ENCODE results near the gene ATP6V0D1. TPM values are rescaled to one million over a fixed set of nuclear protein-coding genes. Genes with fewer than 3 reads are reported as not detected.
A peak's percentile ranks its signal among the peaks of the same experiment; 100 is the strongest.

The ATP6V0D1 gene
- total and polyA plus RNA-seq, 11 donors: 18.6 to 141 (median 68.5) TPM

DNA sequence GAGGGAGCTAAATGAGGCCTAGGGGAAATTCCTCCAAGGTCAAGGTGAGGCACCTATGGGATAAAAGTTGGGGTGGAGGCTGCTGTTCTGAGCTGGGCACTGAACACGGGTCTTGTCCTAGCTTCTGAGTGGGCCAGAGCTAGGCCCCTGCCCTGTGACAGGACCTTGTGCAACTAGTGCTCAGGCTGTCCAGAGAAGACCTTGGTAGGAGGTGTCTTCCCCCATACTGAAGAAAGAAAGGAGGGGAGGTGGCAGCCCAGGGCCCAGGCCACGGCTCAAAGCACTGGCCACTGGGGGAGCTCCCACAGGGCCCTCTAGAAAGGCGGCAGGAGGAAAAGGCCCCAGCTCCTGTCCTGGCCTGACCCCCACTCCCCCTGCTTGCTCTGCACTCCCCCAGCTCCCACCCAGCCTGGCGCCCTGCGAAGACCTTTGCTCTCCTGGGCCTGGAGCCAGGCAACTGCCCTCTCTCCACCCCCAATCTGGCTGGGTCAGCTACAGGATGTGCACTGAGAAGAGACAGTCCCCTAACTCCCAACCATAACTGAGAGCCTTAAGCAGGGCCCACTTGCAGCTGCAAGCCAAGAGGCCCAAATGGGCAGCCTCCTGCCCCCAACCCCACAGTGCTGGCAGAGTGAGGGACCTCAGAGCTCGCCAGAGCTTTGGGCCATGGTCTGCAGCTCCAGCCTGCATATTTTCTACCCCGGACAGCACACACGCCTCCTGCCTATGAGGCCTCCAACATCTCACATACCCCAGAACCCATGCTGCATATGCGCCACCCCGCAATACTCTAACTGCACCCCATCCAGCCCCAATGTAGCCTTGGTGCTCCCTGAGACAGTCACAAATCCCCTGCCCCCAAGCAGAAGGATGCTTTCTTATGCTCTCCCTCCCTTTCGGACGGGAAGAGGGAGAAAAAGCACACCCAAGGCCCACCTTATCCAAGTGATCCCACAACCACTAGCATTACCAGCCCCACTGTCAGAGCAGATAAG is 34.7 kb downstream of the ATP6V0D1 start:
- H3K27me3 ChIP-seq: no peaks in the 10 kb centered on the region
- intact Hi-C loops (cut with DNase I): no loop called here
- peak overlapping the region in 11 of 12 donors; percentile 10 to 67 (median 55) for H3K27ac ChIP-seq
- DNase-seq (peak; percentile 57 to 80 (median 74)), ATAC-seq (peak in 2 of 4 donors; percentile 24 to 37)
- no peaks in the 10 kb centered on the region for H3K9me3 ChIP-seq
- no peak for TF ChIP-seq POLR2A (IDR thresholded peaks at IDR 0.05)
- TF ChIP-seq, protein P1, sequence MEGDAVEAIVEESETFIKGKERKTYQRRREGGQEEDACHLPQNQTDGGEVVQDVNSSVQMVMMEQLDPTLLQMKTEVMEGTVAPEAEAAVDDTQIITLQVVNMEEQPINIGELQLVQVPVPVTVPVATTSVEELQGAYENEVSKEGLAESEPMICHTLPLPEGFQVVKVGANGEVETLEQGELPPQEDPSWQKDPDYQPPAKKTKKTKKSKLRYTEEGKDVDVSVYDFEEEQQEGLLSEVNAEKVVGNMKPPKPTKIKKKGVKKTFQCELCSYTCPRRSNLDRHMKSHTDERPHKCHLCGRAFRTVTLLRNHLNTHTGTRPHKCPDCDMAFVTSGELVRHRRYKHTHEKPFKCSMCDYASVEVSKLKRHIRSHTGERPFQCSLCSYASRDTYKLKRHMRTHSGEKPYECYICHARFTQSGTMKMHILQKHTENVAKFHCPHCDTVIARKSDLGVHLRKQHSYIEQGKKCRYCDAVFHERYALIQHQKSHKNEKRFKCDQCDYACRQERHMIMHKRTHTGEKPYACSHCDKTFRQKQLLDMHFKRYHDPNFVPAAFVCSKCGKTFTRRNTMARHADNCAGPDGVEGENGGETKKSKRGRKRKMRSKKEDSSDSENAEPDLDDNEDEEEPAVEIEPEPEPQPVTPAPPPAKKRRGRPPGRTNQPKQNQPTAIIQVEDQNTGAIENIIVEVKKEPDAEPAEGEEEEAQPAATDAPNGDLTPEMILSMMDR (IDR thresholded peaks at IDR 0.05): peak in 1 of 12 donors; percentile 3
- H3K4me3 ChIP-seq: no peak overlapping the region
- WGBS, 4 donors: 56 to 67% (median 64%) methylated on average over 9 to 12 of the region's 12 CpGs
- peaks cover 0 to 70% (median 4%) of the 10 kb centered on the region in 9 donors for H3K36me3 ChIP-seq
- H3K4me1 ChIP-seq: peaks cover 20 to 100% (median 88%) of the 10 kb centered on the region in 12 donors

DNA sequence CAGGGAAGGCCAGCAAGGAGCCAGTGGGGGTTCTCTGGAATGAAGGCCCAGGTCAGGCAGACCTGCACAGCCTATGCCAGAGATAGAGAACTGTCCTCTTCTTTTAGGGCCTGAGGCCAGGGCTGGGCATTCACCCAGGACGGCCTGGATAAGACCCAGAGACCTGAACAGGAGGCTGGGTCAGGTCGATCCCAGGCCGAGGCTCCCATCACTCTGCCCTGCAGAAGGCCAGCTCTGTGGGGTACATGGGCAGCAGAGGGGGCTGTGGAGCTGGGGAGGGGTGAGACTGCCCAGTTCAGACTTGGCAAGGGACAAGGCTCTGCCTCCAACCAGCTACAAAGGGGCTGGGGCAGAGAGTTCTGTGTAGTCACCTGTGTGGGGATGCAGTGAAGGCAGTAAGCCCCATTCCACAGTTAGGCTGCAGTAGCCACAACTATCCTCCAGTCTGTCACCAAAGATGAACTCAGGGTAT is 35.5 kb downstream of the ATP6V0D1 start:
- intact Hi-C loops (cut with DNase I): no loop called here
- DNase-seq (peak in 4 of 5 donors; percentile 34 to 72 (median 58)), ATAC-seq (peak; percentile 8 to 36 (median 26))
- no peaks in the 10 kb centered on the region for H3K9me3 ChIP-seq
- WGBS, 4 donors: 32 to 57% (median 45%) methylated on average over 2 to 3 of the region's 3 CpGs; no CpG with 5 or more reads in 1 of the 4 donors
- peak overlapping the region in 9 of 12 donors; percentile 10 to 67 (median 55) for H3K27ac ChIP-seq
- H3K36me3 ChIP-seq: peaks cover 0 to 72% (median 3%) of the 10 kb centered on the region in 9 donors
- H3K4me3 ChIP-seq: no peak overlapping the region
- H3K27me3 ChIP-seq: no peaks in the 10 kb centered on the region
- H3K4me1 ChIP-seq: peaks cover 20 to 99% (median 82%) of the 10 kb centered on the region in 12 donors
- TF ChIP-seq, protein P1 (IDR thresholded peaks at IDR 0.05): peak in 4 of 12 donors; percentile 6 to 26 (median 15)
- TF ChIP-seq POLR2A (IDR thresholded peaks at IDR 0.05): no peak

DNA sequence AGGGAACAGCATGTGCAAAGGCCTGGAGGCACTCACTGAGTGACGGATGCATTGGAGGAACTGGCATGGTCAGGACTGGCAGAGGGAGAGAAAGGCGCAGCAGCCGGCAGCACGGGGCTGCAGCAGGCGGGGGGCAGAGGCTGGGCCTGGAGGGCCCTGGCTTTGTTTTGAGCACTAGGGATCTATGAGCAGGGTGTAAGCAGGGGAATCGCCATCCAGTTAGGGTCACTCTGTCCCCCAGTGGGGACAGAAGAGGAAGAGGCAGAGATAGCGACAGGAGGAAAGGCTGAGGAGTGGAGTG is 35.9 kb downstream of the ATP6V0D1 start:
- TF ChIP-seq, protein P1 (IDR thresholded peaks at IDR 0.05): no peak
- no peak for TF ChIP-seq POLR2A (IDR thresholded peaks at IDR 0.05)
- no peak overlapping the region for H3K4me3 ChIP-seq
- peak overlapping the region in 6 of 12 donors; percentile 14 to 67 (median 54) for H3K27ac ChIP-seq

More for the DNA sequence above, 35.9 kb downstream of the ATP6V0D1 start:
- Histone ChIP-seq H3K9me3 (no peaks in the 10 kb centered on the region), H3K36me3 (peaks cover 0 to 75% (median 3%) of the 10 kb centered on the region in 9 donors), H3K27me3 (no peaks in the 10 kb centered on the region), H3K4me1 (peaks cover 20 to 95% (median 79%) of the 10 kb centered on the region in 12 donors)
- WGBS, 4 donors: 80 to 86% (median 85%) methylated on average over 7 of the region's 7 CpGs
- ATAC-seq: no peak
- no peak for DNase-seq
- intact Hi-C loops (cut with DNase I): no loop called here
